ENCODE data around the gene GRIP2. TPM values are rescaled to one million over a fixed set of nuclear protein-coding genes. Genes with fewer than 3 reads are reported as not detected.

The GRIP2 gene
- total RNA-seq, 1 donor from 2014 or later = not detected

GRCh38 chr3:14542656-14543055 is 2.5 kb upstream of the GRIP2 start:
- Histone ChIP-seq H2AFZ (replicated peaks) (no peak overlapping the region), H3K9me3 (ENCODE audit: low read depth) (no peaks in the 10 kb centered on the region), H3K4me1 (peaks cover 3% of the 10 kb centered on the region), H3K27me3 (no peaks in the 10 kb centered on the region), H3K27ac (no peak overlapping the region), H4K20me1 (ENCODE audit: low read depth) (no peaks in the 10 kb centered on the region), H3F3A (ENCODE audit: low read depth) (no peaks in the 10 kb centered on the region), H3K36me3 (no peaks in the 10 kb centered on the region), H3K79me2 (ENCODE audit: low read depth) (no peaks in the 10 kb centered on the region), H3K4me2 (no peak overlapping the region), H3K4me3 (no peak overlapping the region), H3K9ac (no peak overlapping the region)
- Mint-ChIP-seq H3K9me3 (no peaks in the 10 kb centered on the region), H3K27ac (peak overlapping the region; percentile 61), H3K4me3 (no peak overlapping the region), H3K36me3 (no peaks in the 10 kb centered on the region), H3K4me1 (peaks cover 7% of the 10 kb centered on the region), H3K27me3 (ENCODE audit: insufficient read depth, low read depth) (peaks cover 11% of the 10 kb centered on the region)
- TF ChIP-seq CTCF (IDR thresholded peaks at IDR 0.05) (no peak), EZH2phosphoT487 (IDR thresholded peaks at IDR 0.05) (no peak), EZH2 (IDR thresholded peaks at IDR 0.05) (no peak)
- no peak for DNase-seq (ENCODE audit: low spot score)

GRCh38 chr3:14541646-14542045 is 1.5 kb upstream of the GRIP2 start:
- TF ChIP-seq CTCF (IDR thresholded peaks at IDR 0.05) (no peak), EZH2phosphoT487 (IDR thresholded peaks at IDR 0.05) (no peak), EZH2 (IDR thresholded peaks at IDR 0.05) (no peak)
- no peak overlapping the region for H2AFZ ChIP-seq (replicated peaks)
- Mint-ChIP-seq H3K4me1 (peaks cover 9% of the 10 kb centered on the region), H3K9me3 (no peaks in the 10 kb centered on the region), H3K4me3 (no peak overlapping the region), H3K27me3 (ENCODE audit: insufficient read depth, low read depth) (peaks cover 11% of the 10 kb centered on the region), H3K27ac (no peak overlapping the region), H3K36me3 (no peaks in the 10 kb centered on the region)
- H3K9ac ChIP-seq = no peak overlapping the region
- H3K27me3 ChIP-seq = no peaks in the 10 kb centered on the region
- DNase-seq (ENCODE audit: low spot score) = no peak
- no peak overlapping the region for H3K27ac ChIP-seq
- H3K36me3 ChIP-seq = no peaks in the 10 kb centered on the region
- no peak overlapping the region for H3K4me3 ChIP-seq
- H3K9me3 ChIP-seq (ENCODE audit: low read depth) = no peaks in the 10 kb centered on the region
- H4K20me1 ChIP-seq (ENCODE audit: low read depth) = no peaks in the 10 kb centered on the region
- H3F3A ChIP-seq (ENCODE audit: low read depth) = no peaks in the 10 kb centered on the region
- H3K79me2 ChIP-seq (ENCODE audit: low read depth) = no peaks in the 10 kb centered on the region
- peaks cover 3% of the 10 kb centered on the region for H3K4me1 ChIP-seq
- H3K4me2 ChIP-seq = no peak overlapping the region

- Mint-ChIP-seq H3K9me3 (no peaks in the 10 kb centered on the region), H3K4me3 (no peak overlapping the region), H3K27ac (no peak overlapping the region), H3K27me3 (ENCODE audit: insufficient read depth, low read depth) (peaks cover 9% of the 10 kb centered on the region), H3K36me3 (no peaks in the 10 kb centered on the region), H3K4me1 (peaks cover 10% of the 10 kb centered on the region)
- Histone ChIP-seq H3K9me3 (ENCODE audit: low read depth) (no peaks in the 10 kb centered on the region), H3F3A (ENCODE audit: low read depth) (no peaks in the 10 kb centered on the region), H3K79me2 (ENCODE audit: low read depth) (no peaks in the 10 kb centered on the region), H4K20me1 (ENCODE audit: low read depth) (no peaks in the 10 kb centered on the region), H3K27ac (no peak overlapping the region), H3K27me3 (no peaks in the 10 kb centered on the region), H3K9ac (no peak overlapping the region), H3K36me3 (no peaks in the 10 kb centered on the region), H3K4me3 (no peak overlapping the region), H2AFZ (replicated peaks) (no peak overlapping the region), H3K4me2 (no peak overlapping the region), H3K4me1 (peaks cover 3% of the 10 kb centered on the region)
- no peak for DNase-seq (ENCODE audit: low spot score)
- TF ChIP-seq EZH2 (IDR thresholded peaks at IDR 0.05) (no peak), CTCF (IDR thresholded peaks at IDR 0.05) (no peak), EZH2phosphoT487 (IDR thresholded peaks at IDR 0.05) (no peak)
These were observed 761 bp upstream of the GRIP2 start for GRCh38 chr3:14540821-14541385.
